Skin epidermis (tissue), 12 donors: ENCODE results near the gene CCDC148.

Experiments used
- H3K27ac ChIP-seq, 21 experiments: fragments of 200-600 bp; sonication (generic) in 11 of 21; one replicate each; pipeline ENCODE4 v1.5.0; 2020; ENCODE audit warnings: mild to moderate bottlenecking in 3 of 21, inconsistent platforms in 2 of 21, moderate library complexity in 2 of 21
- H3K4me3 ChIP-seq, 7 experiments: fragments of 200-600 bp; sonication (generic) in 2 of 7; one replicate each; pipeline ENCODE4 v1.5.0; 2020; ENCODE audit warnings: inconsistent platforms in 2 of 7, mild to moderate bottlenecking in 2 of 7, moderate library complexity in 1 of 7

The CCDC148 gene

GRCh38 chr2:158192515-158193443, 263.8 kb downstream of the CCDC148 start:
- H3K4me3 ChIP-seq = no peak overlapping the region

GRCh38 chr2:158191076-158191895, 265.3 kb downstream of the CCDC148 start:
- H3K27ac ChIP-seq = peak overlapping the region in 8 of 21 experiments; percentile 7 to 64 (median 36)
- no peak overlapping the region for H3K4me3 ChIP-seq

More at GRCh38 chr2:158192515-158193443, 263.8 kb downstream of the CCDC148 start:
- H3K27ac ChIP-seq = no peak overlapping the region

DNA sequence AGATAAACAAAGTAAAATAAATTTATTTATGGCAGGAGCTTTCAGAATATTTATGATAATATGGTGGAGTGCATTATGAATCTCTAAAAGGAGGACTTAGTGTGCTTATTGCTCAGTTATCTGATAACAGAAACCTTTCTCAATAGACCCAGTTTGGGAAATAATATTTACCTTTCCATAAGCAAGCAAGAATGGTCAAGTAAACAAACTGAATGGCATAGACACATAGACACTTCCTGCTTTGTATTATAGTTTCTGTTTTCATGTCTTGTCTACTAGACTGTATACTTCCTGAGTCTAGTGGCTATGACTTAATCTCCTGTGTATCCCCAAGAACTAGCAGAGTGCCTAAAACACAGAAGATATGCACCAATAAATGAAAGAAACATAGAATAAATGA, 267.0 kb downstream of the CCDC148 start:
- Histone ChIP-seq H3K4me3 (no peak overlapping the region), H3K27ac (no peak overlapping the region)

DNA sequence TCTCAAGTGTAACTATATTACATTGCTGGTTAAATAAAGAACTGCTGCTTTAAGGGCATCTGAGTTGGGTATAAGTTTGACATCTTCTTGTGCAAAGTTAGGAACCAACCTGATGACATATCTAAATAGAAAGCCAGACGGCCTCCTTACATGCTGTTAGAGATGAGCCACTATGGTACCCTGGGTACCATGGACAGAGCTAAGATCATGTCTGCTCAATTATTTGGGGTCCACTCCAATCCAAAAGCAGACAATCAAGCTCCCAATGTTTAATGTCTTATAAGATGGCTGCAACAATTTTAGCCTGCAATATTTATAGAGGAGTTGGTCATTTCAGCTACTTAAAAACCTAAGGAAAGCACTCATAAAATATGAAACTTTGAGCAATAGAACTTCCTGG, 268.6 kb downstream of the CCDC148 start:
- Histone ChIP-seq H3K27ac (no peak overlapping the region), H3K4me3 (no peak overlapping the region)

GRCh38 chr2:158184556-158185343, 271.8 kb downstream of the CCDC148 start:
- Histone ChIP-seq H3K27ac (no peak overlapping the region), H3K4me3 (no peak overlapping the region)

DNA sequence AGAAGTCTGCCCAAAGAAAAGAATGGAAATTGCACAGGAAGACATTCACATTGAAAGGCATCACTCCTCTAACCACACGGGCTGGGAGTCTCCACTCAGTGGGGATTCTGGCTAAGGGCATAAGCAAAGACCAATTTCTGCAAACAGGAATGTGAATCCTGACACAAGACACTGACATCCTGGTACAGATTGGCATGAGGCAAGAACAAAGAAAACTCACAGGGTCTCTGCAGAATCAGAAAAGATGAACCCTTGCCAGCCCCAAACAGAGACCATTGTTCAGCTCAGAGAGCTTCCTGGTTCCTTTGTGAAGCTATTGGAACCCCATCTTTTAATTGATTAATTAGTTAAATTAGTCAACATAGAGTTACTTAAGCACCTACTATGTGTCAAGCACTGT, 272.6 kb downstream of the CCDC148 start:
- H3K4me3 ChIP-seq = no peak overlapping the region
- no peak overlapping the region for H3K27ac ChIP-seq

DNA sequence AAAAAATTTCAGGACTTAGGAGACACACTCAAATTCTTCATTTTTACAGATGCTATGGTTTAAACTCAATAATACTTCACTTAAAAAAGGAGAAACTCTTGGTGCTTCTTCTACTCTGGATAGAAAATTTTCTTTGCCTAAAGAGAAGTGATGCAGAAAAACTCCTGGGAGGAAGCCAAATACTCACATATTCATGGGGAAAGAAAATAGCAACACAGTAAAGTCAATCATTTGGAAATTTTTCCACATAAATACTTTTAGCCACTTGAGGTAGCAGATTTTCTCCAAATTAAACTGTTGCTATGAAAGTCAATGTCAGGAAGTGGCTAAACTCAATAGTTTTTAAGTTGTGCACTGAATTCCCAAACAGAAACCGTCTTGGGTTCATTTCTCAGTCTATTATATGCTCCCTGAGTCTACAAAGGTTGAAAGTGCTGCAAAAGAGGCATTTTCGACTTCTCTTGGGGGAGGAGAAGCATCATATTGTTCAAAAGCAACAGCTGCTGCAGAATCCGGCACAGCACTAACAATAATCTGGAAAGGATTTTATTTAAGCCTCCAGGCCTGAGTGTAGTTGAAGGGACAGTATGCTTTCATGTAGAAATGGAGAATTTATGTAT, 273.8 kb downstream of the CCDC148 start:
- no peak overlapping the region for H3K4me3 ChIP-seq
- no peak overlapping the region for H3K27ac ChIP-seq

DNA sequence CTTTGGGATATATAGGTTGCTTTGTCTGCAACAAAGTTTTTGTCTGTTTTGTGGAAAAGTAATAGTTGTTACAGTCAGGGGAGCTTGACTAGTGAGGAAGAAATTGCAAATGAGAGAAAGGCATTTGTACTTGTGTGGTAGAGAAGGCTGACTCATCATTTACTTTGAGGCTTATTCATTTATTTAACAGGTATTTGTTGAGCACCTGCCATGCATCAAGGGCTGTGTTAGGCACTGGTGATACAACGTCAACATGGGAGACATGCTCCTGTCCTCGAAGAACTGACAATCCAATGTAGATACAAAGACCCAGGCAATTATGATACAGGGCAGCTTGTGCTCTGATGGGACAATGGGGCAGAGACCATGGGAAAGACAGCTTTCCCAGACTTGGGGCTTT, 275.4 kb downstream of the CCDC148 start:
- Histone ChIP-seq H3K27ac (no peak overlapping the region), H3K4me3 (no peak overlapping the region)

DNA sequence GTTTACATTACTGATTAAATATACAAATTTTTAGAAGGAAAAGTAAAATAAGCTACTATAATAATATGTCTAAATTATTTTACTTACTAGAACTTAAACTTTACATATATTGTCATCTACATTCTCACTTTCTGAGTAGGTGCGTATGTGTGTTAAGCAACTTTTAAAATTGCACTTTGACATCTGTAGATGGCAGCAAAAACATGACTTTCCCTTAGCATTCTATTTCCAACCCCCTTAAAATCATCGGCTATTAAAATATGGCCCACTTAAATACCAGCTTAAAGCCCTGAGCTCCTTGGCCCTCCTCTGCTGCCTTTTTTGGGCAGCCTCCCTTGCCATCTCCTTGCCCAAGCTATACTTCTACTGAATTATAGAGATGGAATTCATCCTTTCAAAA, 276.9 kb downstream of the CCDC148 start:
- H3K27ac ChIP-seq = no peak overlapping the region

GRCh38 chr2:158178646-158179045, 277.9 kb downstream of the CCDC148 start:
- Histone ChIP-seq H3K27ac (no peak overlapping the region), H3K4me3 (no peak overlapping the region)

More for the DNA sequence above, 276.9 kb downstream of the CCDC148 start:
- H3K4me3 ChIP-seq = no peak overlapping the region

GRCh38 chr2:158174956-158175355, 281.6 kb downstream of the CCDC148 start:
- Histone ChIP-seq H3K4me3 (no peak overlapping the region), H3K27ac (no peak overlapping the region)

- Histone ChIP-seq H3K4me3 (no peak overlapping the region), H3K27ac (no peak overlapping the region)
Observed at GRCh38 chr2:158174495-158174894, 282.1 kb downstream of the CCDC148 start.

DNA sequence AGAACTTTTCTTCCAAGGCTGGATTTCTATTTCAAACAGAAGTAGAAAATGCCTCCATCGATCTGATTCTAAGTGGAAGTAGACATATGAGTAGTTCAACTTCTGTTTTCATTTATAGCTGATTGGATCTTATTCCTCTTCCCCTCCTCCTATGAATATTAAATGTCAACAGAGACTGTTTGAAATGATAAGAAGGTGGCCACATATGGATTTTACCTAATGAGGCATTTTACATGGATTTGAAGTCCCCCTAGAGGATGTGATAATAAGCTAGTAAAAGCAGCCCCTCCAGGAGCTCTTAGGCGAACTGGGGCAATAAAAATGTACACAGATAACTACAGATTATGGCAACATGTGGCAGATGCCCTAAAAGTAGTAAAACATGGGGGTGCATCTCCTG, 283.8 kb downstream of the CCDC148 start:
- no peak overlapping the region for H3K4me3 ChIP-seq
- no peak overlapping the region for H3K27ac ChIP-seq

GRCh38 chr2:158154596-158154995, 302.0 kb downstream of the CCDC148 start:
- H3K27ac ChIP-seq = no peak overlapping the region
- no peak overlapping the region for H3K4me3 ChIP-seq

DNA sequence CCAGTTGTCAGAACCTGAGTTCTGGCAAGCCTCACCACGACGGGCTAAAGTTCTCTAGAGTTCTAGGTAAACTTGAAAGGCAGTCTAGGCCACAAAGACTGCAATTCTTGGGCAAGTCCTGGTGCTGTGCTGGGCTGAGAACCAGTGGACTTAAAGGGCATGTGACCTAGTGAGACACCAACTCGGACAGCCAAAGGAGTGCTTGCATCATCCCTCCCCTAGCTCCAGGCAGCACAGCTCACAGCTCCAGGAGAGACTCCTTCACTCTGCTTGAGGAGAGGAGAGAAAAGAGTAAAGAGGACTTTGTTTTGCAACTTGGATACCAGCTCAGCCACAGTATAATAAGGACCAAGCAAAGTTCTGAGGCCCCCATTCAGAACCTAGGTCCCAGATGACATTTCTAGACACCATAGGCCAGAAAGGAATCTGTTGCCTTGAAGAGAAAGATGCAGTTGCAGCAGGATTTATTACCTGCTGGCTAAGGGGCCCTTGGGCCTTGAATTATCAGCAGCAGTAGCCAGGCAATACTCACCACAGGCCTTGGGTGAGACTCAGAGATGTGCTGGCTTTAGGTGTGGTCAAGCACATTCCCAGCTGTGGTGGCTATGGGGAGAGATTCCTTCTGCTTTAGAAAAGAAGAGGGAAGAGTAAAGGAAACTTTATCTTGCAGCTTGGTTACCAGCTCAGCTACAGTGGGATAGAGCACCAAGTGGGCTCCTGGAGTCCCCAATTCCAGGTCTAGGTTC, 303.1 kb downstream of the CCDC148 start:
- H3K4me3 ChIP-seq = no peak overlapping the region
- H3K27ac ChIP-seq = no peak overlapping the region

- H3K4me3 ChIP-seq = no peak overlapping the region
- H3K27ac ChIP-seq = no peak overlapping the region
Observed at GRCh38 chr2:158144914-158145625, 311.5 kb downstream of the CCDC148 start.

DNA sequence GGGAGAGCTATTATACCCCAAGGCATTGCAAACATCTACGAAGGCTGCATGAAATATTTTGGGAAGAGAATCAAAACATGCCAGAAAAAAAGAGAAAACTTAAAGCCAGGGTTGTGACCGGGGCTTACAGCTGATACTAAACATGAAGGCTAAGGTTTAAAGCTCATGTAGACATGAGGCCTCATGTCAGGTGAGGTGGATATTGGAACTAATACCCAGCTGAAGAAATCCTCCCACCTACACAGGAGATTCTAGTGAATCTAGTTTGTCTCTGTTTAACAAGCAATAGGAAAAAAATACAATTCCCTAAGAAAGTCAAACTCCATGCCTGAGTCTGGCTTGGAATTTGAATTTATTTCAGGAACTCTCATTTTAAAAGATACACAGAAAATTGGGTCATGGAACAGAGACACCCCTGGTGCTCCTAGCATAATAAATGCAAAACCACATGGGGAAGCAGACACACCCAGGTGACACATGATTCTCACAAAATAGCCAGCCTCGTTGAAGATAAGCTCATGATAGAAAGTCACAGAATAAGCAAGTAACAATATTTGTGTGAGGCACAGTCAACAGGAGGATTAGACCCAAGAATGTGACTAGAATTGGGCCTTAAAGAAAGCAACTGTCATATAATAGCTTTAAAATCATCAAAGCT, 312.7 kb downstream of the CCDC148 start:
- Histone ChIP-seq H3K4me3 (no peak overlapping the region), H3K27ac (no peak overlapping the region)
